OCI-LY1 (cell line): ENCODE measurements around the gene LATS2.

ENCODE experiments used
- H2AFZ ChIP-seq: fragments of 200-600 bp; sonication (generic), shearing (Covaris generic); 2 replicates; pipeline ENCODE4 v1.6.0; 2014; ENCODE audit warnings: antibody characterized with exemption, mild to moderate bottlenecking, low read length
- H3F3A ChIP-seq: fragments of 200-600 bp; sonication (generic), shearing (Covaris generic); 2 replicates; pipeline ENCODE4 v1.6.0; 2014; ENCODE audit warnings: mild to moderate bottlenecking, antibody characterized with exemption, low read length, moderate library complexity; ENCODE audit not compliant: insufficient read depth
- H3K27ac ChIP-seq: fragments of 200-600 bp; sonication (generic); 2 replicates; pipeline ENCODE4 v1.5.1; 2014; ENCODE audit warnings: low read length, mixed run types, mild to moderate bottlenecking, low read depth; ENCODE audit not compliant: poor library complexity, severe bottlenecking
- H3K27me3 ChIP-seq: fragments of 200-600 bp; sonication (generic); 2 replicates; pipeline ENCODE4 v1.6.0; 2014; ENCODE audit warnings: antibody characterized with exemption, mild to moderate bottlenecking, low read length, moderate library complexity; ENCODE audit not compliant: insufficient read depth
- H3K36me3 ChIP-seq: fragments of 200-600 bp; sonication (generic); 2 replicates; pipeline ENCODE4 v1.6.1; 2014; ENCODE audit warnings: mild to moderate bottlenecking, antibody characterized with exemption, low read length, moderate library complexity, mixed read lengths; ENCODE audit not compliant: insufficient read depth
- H3K4me1 ChIP-seq: fragments of 200-600 bp; sonication (generic); 2 replicates; pipeline ENCODE4 v1.5.1; 2014; ENCODE audit warnings: mild to moderate bottlenecking, low read length, moderate library complexity; ENCODE audit not compliant: insufficient read depth, severe bottlenecking
- H3K4me2 ChIP-seq: fragments of 200-600 bp; sonication (generic), shearing (Covaris generic); 2 replicates; pipeline ENCODE4 v1.6.1; 2014; ENCODE audit warnings: low read length
- H3K4me3 ChIP-seq: fragments of 200-600 bp; sonication (generic); 2 replicates; pipeline ENCODE4 v1.5.1; 2014; ENCODE audit warnings: low read length, low read depth, mild to moderate bottlenecking, mixed read lengths; ENCODE audit not compliant: poor library complexity, severe bottlenecking
- H3K79me2 ChIP-seq: fragments of 200-600 bp; shearing (Covaris generic); 2 replicates; pipeline ENCODE4 v1.6.1; 2016; ENCODE audit warnings: mixed run types, low read length, mixed read lengths; ENCODE audit not compliant: insufficient read depth
- H3K9ac ChIP-seq: fragments of 200-600 bp; sonication (generic), shearing (Covaris generic); 2 replicates; pipeline ENCODE4 v1.6.1; 2014; ENCODE audit warnings: mild to moderate bottlenecking, low read length, mixed read lengths
- H3K9me2 ChIP-seq: fragments of 200-600 bp; sonication (generic), shearing (Covaris generic); 2 replicates; pipeline ENCODE4 v1.6.1; 2014; ENCODE audit warnings: low read depth, mild to moderate bottlenecking, low read length, mixed read lengths
- H3K9me3 ChIP-seq: fragments of 200-600 bp; shearing (Covaris generic); 2 replicates; pipeline ENCODE4 v1.6.1; 2014; ENCODE audit warnings: low read length, mixed read lengths
- H4K20me1 ChIP-seq: fragments of 200-600 bp; sonication (generic), shearing (Covaris generic); 2 replicates; pipeline ENCODE4 v1.6.0; 2016; ENCODE audit warnings: mild to moderate bottlenecking, low read length; ENCODE audit not compliant: insufficient read depth
- CTCF ChIP-seq: fragments of 200-600 bp; sonication (generic), shearing (Covaris generic); IDR thresholded peaks from 2 replicates; pipeline ENCODE4 v1.5.1; 2017; ENCODE audit warnings: mild to moderate bottlenecking, antibody characterized with exemption, low read length, moderate library complexity, mixed read lengths
- EZH2 ChIP-seq: fragments of 200-600 bp; sonication (generic), shearing (Covaris generic); IDR thresholded peaks from 2 replicates; pipeline ENCODE4 v1.8.0; 2017; ENCODE audit warnings: borderline replicate concordance, mixed run types, mild to moderate bottlenecking, antibody characterized with exemption, low read length, moderate library complexity, mixed read lengths

The LATS2 gene

GRCh38 chr13:21079761-21080592 is 18.6 kb upstream of the LATS2 start:
- no peak overlapping the region for H3K4me2 ChIP-seq
- no peaks in the 10 kb centered on the region for H3K9me2 ChIP-seq
- H3K9me3 ChIP-seq: no peaks in the 10 kb centered on the region
- no peaks in the 10 kb centered on the region for H3K4me1 ChIP-seq
- H3K36me3 ChIP-seq: no peaks in the 10 kb centered on the region
- no peaks in the 10 kb centered on the region for H3K27me3 ChIP-seq
- no peak overlapping the region for H3K4me3 ChIP-seq
- no peak overlapping the region for H3K27ac ChIP-seq
- no peaks in the 10 kb centered on the region for H4K20me1 ChIP-seq
- TF ChIP-seq CTCF (no peak), EZH2 (no peak)
- H3K79me2 ChIP-seq: no peaks in the 10 kb centered on the region
- no peak overlapping the region for H3K9ac ChIP-seq
- H3F3A ChIP-seq: no peaks in the 10 kb centered on the region
- H2AFZ ChIP-seq: no peak overlapping the region

GRCh38 chr13:21079221-21079620 is 17.8 kb upstream of the LATS2 start:
- no peak overlapping the region for H3K27ac ChIP-seq
- no peak overlapping the region for H2AFZ ChIP-seq
- H3K9me3 ChIP-seq: no peaks in the 10 kb centered on the region
- no peaks in the 10 kb centered on the region for H3K4me1 ChIP-seq
- no peak overlapping the region for H3K4me3 ChIP-seq
- H3F3A ChIP-seq: no peaks in the 10 kb centered on the region
- H3K9me2 ChIP-seq: no peaks in the 10 kb centered on the region
- no peak overlapping the region for H3K9ac ChIP-seq
- no peaks in the 10 kb centered on the region for H3K36me3 ChIP-seq
- H3K4me2 ChIP-seq: no peak overlapping the region
- H3K27me3 ChIP-seq: no peaks in the 10 kb centered on the region
- no peaks in the 10 kb centered on the region for H4K20me1 ChIP-seq
- no peaks in the 10 kb centered on the region for H3K79me2 ChIP-seq
- TF ChIP-seq CTCF: no peak

- Histone ChIP-seq H4K20me1 (no peaks in the 10 kb centered on the region), H3K4me3 (no peak overlapping the region), H2AFZ (no peak overlapping the region), H3K4me1 (no peaks in the 10 kb centered on the region), H3K27me3 (no peaks in the 10 kb centered on the region), H3K4me2 (no peak overlapping the region), H3K79me2 (no peaks in the 10 kb centered on the region), H3F3A (no peaks in the 10 kb centered on the region), H3K36me3 (no peaks in the 10 kb centered on the region), H3K9ac (no peak overlapping the region), H3K9me2 (no peaks in the 10 kb centered on the region), H3K9me3 (no peaks in the 10 kb centered on the region), H3K27ac (no peak overlapping the region)
- TF ChIP-seq CTCF: no peak
- no peak for TF ChIP-seq EZH2
Observed at GRCh38 chr13:21078501-21078900, 17.1 kb upstream of the LATS2 start.
